ENCODE data around the gene SYT10.
"Not testable (repeated sequence)": the region's sequence is repeated elsewhere in the genome, so short reads cannot be mapped to it uniquely, and the experiment has no call there.

Gene SYT10

DNA sequence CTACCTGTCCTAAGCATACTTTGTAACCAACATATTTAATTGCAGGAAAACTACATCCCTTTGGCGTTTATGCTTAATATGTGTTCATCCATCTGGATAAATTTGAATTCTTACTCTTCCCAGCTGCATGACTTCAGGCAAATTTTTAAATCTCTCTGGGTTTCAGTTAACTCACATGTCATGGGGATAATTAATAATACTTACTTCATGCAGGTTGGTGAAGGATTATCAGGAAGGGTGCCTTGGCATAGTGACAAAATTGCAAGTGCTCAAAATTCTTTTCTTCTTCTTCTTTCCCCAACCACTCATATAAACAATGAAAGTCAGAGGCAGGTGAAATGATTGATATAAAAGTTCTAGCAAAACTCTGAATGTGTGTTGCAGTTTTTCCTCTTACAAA is 15.9 kb downstream of the SYT10 start:
- Mint-ChIP-seq H3K4me1 (no peaks in the 10 kb centered on the region), H3K36me3 (ENCODE audit: low read depth) (no peaks in the 10 kb centered on the region), H3K9me3 (no peaks in the 10 kb centered on the region), H3K4me3 (no peak overlapping the region), H3K27me3 (ENCODE audit: low read depth) (no peaks in the 10 kb centered on the region), H3K27ac (no peak overlapping the region)
- TF ChIP-seq, protein P1, sequence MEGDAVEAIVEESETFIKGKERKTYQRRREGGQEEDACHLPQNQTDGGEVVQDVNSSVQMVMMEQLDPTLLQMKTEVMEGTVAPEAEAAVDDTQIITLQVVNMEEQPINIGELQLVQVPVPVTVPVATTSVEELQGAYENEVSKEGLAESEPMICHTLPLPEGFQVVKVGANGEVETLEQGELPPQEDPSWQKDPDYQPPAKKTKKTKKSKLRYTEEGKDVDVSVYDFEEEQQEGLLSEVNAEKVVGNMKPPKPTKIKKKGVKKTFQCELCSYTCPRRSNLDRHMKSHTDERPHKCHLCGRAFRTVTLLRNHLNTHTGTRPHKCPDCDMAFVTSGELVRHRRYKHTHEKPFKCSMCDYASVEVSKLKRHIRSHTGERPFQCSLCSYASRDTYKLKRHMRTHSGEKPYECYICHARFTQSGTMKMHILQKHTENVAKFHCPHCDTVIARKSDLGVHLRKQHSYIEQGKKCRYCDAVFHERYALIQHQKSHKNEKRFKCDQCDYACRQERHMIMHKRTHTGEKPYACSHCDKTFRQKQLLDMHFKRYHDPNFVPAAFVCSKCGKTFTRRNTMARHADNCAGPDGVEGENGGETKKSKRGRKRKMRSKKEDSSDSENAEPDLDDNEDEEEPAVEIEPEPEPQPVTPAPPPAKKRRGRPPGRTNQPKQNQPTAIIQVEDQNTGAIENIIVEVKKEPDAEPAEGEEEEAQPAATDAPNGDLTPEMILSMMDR (IDR thresholded peaks at IDR 0.05; ENCODE audit: unreplicated experiment in 3 of 3), result no peak

DNA sequence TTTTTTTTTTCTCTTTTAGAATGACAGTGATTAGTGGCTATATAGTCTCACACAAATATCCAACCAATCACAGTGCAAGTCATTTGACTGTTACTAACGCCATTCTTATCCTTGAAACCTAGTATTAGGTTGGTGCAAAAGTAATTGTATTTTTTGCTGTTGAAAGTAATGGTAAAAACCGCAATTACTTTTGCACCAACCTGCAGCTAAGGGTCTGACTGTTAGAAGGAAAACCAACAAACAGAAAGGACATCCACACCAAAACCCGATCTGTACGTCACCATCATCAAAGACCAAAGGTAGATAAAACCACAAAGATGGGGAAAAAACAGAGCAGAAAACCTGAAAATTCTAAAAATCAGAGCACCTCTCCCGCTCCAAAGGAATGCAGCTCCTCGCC is 27.2 kb downstream of the SYT10 start:
- H3K27ac Mint-ChIP-seq; H3K36me3 Mint-ChIP-seq (ENCODE audit: low read depth); H3K27me3 Mint-ChIP-seq (ENCODE audit: low read depth): not testable (repeated sequence)

DNA sequence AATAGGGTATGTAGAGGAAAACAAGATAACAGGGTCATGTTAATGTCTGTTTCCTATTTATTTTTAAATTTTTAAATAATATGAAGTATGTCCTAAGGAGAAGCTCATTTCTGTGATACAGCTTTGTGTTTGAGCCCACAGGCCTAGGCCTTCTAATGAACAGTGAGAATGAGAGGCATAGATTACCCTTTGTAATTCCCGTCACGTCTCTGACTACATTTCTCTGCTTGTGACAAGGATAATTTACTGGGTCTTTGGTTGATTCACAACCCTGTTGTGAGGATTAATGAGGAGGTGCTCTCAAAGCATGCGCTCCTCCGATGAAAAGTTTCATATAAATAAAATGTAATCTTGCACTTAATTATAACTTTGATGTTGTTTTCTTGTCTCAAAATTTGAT is 56.1 kb downstream of the SYT10 start:
- H3K27me3 Mint-ChIP-seq (ENCODE audit: low read depth), result no peaks in the 10 kb centered on the region

More for the DNA sequence above, 27.2 kb downstream of the SYT10 start:
- not testable (repeated sequence) for H3K4me3 Mint-ChIP-seq, H3K4me1 Mint-ChIP-seq, H3K9me3 Mint-ChIP-seq

DNA sequence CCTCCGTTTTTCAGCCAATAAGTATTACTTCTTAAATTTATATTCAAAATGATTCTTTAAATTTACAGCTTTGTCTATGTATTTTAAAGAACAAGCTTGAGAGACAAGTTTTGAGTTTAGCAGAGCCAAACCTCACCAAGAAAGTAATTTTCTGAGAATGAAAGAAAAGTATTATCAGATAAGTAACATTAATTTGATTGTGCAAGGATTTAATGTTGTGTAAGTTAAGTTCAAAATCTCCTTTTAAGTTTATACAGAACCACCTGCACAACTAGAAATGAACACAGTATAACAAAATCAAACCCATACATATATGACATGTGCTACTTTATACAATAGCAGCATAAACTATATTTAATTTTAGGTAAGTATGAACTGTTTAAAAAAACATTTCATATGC is 63.5 kb downstream of the SYT10 start:
- Mint-ChIP-seq H3K27me3 (ENCODE audit: low read depth) (no peaks in the 10 kb centered on the region), H3K27ac (no peak overlapping the region), H3K36me3 (ENCODE audit: low read depth) (no peaks in the 10 kb centered on the region), H3K9me3 (no peaks in the 10 kb centered on the region), H3K4me3 (no peak overlapping the region), H3K4me1 (no peaks in the 10 kb centered on the region)
- TF ChIP-seq, protein P1 (IDR thresholded peaks at IDR 0.05; ENCODE audit: unreplicated experiment in 3 of 3), result no peak

More for the DNA sequence above, 56.1 kb downstream of the SYT10 start:
- no peaks in the 10 kb centered on the region for H3K36me3 Mint-ChIP-seq (ENCODE audit: low read depth)
- TF ChIP-seq, protein P1 (IDR thresholded peaks at IDR 0.05; ENCODE audit: unreplicated experiment in 3 of 3), result no peak
- no peak overlapping the region for H3K4me3 Mint-ChIP-seq
- no peaks in the 10 kb centered on the region for H3K9me3 Mint-ChIP-seq
- no peak overlapping the region for H3K27ac Mint-ChIP-seq
- no peaks in the 10 kb centered on the region for H3K4me1 Mint-ChIP-seq

DNA sequence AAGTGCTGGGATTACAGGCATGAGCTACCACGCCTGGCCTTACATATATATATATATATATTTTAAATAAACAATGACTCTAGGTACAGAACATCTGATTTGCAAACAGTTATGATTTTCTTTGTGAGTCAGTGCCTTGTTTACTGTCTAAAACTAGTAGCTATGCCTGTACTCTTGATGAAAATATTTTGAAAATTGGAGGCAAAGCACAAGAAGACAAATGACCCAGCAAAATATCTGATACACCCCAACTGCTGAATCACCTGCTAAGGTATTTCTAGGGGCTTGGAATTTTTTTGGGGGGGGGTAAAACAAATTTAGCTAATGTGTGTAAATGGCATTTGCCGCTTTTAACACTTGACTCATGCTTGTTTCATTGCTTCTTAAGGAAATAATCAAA is 69.3 kb downstream of the SYT10 start:
- Mint-ChIP-seq H3K9me3 (peaks cover 2% of the 10 kb centered on the region), H3K4me1 (no peaks in the 10 kb centered on the region), H3K36me3 (ENCODE audit: low read depth) (no peaks in the 10 kb centered on the region), H3K27ac (no peak overlapping the region), H3K4me3 (no peak overlapping the region), H3K27me3 (ENCODE audit: low read depth) (no peaks in the 10 kb centered on the region)
- TF ChIP-seq, protein P1 (IDR thresholded peaks at IDR 0.05; ENCODE audit: unreplicated experiment in 3 of 3), result no peak

DNA sequence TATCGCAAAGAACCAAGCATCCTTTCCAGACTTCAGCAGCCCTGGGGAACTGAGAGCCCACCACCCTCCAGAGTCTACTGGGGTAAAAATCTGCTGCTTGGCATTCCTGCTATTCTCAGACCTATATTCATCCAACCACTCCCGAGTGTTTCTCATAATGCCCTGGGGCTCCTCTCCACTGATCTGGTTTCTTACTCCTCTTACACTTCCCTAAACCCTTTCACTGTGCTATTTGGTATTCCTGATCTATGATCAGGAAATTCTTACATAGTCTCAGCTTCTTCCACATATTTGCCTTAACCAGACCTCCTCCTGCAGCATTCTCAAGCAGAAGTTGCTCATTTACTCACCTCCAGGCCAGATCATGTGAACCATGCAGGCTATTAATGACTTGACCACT is 82.4 kb downstream of the SYT10 start:
- Mint-ChIP-seq H3K27ac (no peak overlapping the region), H3K4me1 (no peaks in the 10 kb centered on the region), H3K9me3 (no peaks in the 10 kb centered on the region), H3K27me3 (ENCODE audit: low read depth) (no peaks in the 10 kb centered on the region), H3K4me3 (no peak overlapping the region), H3K36me3 (ENCODE audit: low read depth) (no peaks in the 10 kb centered on the region)
- TF ChIP-seq, protein P1 (IDR thresholded peaks at IDR 0.05; ENCODE audit: unreplicated experiment in 3 of 3), result no peak

Measured in nephron (organoid).